Umbilical cord (tissue), 2 donors: Measurements from ENCODE around the gene NOL4L. TPM values are rescaled to one million over a fixed set of nuclear protein-coding genes. Genes with fewer than 3 reads are reported as not detected.

Experiments used
- DNase-seq: peaks from one replicate; pipeline ENCODE4 v3.0.0-alpha.2; 2015; ENCODE audit warnings: low spot score
- total RNA-seq: library from RNA; depleted of rRNA; stranded (reverse); fragments of >200 nt; gene quantifications from one replicate; pipeline ENCODE4 v1.2.3, GENCODE V29; 2014; ENCODE audit warnings: low replicate concordance; ENCODE audit not compliant: insufficient read depth

The NOL4L gene
- total RNA-seq, 1 donor from 2014 or later, result 6.5 TPM

DNA sequence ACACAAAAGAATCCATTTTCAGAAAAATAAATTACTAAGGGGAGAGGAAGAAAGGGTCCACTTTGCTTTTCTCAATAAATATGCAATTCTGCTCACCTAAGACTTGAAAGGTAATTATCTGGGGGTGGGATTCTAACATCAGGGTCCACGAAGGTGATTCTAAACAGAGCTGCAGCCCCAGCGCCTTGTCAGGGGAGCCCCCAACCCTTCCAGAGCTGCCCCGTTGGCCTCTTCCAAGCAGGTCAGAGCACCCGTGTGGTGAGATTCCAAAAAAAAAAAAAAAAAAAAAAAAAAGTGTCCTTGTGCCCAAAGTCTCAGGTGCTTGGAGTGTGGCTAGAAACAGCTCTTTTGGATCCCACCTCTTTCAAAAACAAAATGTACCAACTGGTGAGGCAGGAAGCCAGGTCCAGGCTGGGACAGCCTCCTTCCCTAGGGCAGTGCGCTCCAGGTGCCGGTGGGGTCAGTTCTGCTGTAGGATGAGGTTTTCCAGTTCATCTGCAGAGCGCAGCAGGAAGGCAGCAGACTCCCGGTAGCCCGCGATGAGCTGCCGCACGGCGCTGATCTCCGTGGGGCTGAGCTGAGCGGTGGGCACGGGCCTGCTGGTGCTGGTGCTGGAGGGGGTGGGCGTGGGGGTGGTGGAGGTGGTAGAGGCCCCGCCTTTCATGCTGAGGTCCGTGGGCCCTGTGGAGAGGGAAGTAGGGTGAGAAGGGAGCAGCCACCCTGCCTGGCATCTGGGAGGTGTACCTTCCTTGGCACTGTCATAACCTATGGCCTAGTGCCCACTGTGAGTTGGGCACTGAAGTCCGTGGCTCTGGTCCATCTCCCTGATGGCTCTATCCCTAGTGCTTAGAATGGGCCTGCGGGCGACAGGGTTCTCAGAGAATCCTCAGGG, 137.8 kb downstream of the NOL4L start:
- DNase-seq, result no peak

DNA sequence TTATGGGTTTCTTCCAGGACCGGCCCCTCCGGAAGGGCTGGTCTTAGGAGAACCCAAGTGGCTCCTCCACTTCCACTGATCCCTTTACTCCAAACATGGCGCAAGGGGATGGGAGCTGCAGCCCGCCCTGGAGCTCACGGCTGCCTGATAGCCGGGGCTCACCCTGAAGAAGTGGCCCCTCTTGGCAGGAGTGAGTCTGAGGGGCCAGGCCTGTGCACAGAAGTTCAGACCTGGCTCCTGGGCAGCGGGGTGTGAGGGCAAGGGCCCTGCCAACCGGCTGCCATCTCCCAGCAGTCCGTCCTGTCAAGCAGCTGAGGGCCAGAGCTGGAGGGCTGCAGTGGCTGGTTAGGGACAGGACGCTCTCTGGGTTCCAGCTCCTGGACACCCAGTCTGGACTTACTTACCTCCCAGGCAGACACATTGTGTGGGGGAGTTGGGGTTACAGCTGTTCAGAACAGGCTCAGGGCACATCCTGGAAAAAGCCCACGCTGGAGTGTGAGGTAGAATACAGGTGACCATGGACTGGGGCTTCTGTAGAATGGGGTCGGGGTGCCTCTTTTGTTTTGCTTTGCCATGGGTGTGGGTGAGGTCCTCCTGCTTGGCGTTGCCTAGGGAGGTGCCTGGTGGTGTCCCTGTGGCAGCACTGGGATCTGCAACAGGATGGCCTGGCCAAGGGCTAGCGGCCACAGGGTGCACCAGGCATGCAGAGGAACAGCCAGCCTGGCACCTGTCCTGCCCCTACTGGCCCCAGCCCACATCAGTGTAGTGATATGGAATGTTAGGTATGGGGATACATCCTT, 138.6 kb downstream of the NOL4L start:
- DNase-seq, result no peak

DNA sequence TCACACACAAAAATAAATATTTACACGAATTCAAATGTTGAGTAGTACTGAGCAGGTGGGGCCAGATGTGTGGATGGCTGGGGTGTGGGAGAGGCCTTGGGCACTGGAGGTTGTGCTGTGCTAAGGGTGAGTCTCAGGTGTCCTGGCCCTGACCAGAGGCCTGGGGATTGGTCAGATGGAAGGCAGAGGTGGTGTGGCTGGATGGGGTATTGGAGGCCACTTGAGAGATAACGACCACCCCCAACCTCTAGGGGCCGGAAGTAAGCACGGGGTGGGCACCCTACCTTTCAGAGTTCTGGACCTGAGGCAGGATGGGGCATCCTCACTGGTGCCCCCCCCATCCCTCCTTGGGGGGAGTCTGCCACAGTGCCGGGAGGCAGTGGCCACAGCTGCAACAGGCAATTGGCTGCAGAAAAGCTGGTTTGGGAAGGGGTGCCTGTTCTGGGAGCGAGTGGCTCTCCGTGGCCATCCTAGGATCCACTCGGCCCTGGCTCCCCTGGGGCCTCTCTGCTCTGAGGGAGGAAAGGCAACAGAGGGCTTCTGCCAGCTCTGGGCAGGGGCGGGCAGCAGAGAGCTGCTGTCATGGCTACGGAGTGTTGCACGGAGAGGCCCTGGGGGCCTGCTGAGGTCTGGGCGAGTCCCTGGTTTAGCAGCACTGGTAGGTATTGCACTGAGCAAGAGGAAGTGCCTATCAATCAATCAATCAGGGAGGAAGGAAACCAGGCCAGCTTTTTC, 139.4 kb downstream of the NOL4L start:
- peak; percentile 78 for DNase-seq

DNA sequence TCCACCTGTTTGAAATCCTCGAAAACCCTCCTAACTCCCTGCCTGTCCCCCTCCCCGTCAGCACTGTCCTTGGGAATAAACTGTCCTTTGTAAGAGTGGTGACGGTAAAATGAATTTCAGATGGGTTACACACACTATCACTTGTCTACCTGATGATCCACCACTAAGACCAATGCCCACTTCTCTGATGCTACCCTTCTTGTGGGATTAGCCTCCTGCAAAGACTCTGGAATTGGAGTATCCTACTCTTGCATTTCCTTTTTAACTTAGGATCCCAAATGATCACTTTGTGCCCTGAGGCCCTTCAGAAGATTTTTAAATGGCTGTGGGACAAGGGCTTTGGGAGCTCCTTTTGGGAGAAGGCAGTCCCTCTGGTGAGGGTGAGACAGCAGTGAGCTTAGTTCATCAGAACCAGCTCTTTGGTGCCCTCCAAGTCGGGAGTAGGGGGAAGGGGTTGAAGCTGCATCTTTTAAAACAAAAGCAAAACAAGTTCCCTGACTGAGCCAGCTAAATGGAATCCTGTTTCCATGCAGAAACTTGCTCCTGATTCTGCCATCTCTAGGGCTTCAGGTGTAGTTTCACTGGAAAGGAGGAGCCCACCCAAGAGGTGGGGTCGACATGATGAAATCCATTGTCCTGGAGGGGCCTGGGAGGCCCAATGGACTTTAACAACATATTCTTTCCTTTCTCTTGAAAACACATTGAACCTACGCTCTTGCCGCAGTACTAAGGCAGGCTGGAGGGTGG, 140.5 kb downstream of the NOL4L start:
- DNase-seq, result no peak

DNA sequence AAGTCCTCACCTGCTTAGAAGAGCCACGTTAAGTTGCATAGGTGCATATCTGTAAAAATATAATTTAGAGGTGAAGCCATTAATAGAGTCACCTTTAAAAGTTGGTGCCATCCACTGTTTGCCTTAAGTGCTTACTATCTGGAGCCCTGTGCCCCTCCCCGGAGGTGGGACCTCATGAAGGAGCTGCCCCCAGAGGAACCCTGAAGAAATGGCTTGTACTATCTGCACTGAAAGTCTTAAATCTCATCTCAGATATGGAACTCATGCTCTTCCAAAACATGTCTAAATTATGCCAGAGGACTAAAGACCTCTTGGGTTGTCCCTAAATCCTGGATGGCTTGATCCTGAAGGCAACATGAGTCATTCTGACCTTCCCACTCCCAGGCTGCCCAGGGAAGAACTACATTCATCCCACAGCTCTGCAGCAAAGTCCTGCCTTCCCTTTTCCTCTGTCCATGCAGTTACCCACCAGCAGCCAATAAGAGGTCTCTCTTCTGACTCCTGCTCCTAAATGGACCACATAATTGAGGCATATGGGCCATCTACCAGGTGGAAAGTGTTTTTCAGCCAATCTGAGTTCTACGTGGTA, 141.7 kb downstream of the NOL4L start:
- peak; percentile 32 for DNase-seq

DNA sequence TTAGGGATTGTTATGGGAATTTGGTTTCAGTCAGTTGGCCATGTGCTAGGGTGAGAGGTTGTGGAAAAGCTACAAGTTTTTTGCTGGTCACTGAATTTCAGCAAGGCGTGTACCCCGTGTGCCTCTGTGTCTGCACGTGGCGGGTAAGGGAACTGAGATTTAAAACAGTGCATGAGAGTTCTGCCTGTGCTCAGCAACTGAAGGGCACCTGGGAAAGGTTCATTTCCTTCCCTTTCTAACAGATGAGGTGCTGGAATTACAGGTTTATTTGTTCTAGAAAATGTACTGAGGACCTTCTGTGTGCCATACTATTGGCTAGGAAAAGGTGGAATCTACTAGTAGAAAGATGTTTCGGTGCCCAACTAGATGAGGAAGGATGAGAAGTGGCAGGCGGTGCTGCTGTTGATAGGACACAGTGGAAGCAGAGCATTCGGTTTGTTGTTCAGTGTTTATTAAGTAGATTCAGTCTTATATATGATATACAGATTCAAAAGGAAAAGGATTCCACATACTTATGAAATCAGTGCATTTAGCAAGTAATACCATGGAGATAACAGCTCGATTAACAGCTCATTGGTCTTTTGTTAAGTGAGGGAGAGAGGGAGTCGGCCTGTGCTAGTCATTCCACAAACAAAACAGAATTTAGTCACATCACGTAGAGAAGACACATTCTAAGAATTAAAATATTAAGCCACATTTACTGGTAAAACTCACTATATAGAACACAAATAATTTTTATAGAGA, 142.3 kb downstream of the NOL4L start:
- no peak for DNase-seq

DNA sequence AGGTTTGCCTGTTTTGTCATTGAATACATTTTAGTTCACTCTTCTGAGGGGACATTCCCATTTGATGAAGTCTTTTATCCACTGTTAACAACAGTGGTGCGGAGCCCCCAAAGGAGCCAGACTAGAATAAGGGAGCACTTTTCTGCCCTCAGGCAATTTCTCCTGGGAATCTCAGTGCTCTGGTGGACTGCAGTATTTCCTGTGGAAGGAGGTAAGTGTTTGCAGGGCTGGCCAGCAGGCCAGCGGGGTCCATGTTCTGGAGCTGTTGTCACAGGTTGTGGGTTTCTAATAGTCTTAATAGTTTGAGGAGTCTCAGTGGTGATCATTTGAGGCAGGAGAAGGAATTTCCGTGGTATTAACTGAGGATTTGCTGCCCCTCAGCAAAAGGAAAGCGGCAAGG, 143.5 kb downstream of the NOL4L start:
- DNase-seq, result no peak

DNA sequence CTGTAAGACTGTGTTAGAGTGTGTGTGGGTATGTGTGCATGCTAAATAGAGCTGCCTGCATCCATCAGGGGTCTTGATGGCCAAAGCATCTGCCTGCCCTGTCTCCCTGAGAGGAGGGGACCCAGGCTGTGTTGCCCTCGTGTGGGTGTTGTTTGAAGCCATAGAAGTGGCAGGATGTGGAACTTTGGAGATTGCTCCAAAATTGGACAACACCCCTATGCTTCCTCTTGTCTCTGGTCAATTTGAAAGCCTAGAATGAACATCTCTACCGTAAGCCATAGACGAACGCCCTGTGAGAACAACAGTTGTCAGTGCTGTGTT, 144.4 kb downstream of the NOL4L start:
- DNase-seq, result no peak

DNA sequence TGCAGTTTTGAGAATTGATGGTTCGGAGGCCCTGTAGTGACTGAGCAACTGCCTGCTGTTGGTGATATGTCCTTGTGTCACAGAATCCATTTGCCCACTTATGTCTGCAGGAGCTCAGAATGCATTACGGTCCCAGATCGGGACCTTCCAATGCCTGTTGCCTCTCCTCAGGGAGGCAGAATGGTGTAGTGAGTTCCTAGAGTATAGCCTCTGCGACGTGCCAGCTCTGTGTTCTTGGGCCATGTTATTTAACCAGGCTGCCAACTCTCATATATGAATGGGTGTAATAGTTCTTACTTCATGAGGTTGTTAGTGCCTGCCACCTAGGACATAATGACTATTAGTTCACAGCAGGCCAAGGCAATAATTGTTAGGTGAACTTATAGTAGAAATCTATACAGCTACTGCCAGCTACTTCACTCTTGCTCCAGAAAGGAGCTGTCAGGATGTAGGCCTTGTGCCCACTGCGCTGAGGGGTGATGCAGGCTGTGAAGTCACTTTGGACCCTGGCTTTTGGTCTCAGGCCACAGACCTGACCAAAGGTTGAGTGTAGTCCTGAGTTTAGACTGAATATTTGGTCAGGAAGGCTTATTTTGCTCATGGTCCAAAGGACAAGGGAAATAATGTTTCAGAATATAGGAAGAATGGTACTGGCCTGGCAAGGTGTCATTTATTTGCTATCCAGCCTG, 144.9 kb downstream of the NOL4L start:
- DNase-seq, result no peak

DNA sequence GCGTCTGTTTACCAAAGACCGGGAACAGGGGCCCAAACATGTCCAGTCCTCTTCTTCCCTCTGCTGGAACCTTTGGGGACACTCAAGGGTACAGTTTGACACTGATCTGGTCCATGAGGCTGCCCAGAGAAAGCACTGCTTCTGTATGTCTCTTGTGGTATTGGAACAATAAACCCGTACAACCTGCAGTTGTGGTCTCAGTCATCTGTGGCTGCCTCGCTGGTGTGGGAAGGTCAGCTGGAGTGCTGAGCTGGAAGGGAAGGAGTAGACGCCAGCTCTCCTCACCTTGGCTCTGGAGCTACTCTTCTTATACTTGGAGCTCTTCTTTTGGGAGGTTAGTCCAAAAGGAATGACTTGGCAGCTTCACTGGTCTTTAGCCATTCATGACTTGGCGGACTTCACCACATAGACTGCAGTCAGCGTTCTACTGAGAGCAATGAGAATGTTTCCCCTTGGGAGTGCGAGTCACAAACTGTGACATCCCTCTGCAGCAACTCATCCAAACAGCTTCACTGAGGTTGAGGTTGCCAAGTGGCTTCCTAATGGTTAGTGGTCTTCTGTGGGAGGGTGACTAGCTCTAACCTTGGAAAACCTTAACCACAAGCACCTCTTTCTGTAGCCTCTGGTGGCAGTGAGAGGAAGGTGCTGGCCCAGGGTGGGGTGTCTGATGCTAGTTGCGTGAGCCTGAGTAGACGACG, 145.9 kb downstream of the NOL4L start:
- no peak for DNase-seq

DNA sequence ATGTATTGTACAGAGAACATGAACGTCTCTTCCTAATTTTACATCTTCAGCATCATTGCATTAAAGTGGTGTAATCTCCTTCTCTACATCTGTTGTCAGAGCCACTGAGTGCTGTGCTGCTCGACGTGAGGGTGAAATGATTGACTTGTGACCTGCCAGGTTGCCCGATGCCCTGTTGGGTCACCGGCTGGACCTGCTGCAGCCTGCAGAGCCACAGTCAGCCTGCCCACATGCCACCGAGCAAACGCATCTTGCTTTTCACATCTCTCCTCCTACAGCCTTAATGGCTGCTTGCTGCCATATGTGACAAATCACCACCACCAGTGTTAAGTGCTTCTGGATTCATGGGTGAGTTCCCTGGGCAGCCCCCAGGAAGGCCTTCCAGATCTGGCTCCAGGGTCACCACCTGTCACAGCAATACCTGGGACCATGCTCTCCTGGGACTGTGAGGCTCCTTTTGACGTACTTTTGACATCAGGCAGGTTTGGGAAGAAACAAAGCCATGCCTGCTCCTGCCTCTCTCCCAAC, 146.7 kb downstream of the NOL4L start:
- no peak for DNase-seq

DNA sequence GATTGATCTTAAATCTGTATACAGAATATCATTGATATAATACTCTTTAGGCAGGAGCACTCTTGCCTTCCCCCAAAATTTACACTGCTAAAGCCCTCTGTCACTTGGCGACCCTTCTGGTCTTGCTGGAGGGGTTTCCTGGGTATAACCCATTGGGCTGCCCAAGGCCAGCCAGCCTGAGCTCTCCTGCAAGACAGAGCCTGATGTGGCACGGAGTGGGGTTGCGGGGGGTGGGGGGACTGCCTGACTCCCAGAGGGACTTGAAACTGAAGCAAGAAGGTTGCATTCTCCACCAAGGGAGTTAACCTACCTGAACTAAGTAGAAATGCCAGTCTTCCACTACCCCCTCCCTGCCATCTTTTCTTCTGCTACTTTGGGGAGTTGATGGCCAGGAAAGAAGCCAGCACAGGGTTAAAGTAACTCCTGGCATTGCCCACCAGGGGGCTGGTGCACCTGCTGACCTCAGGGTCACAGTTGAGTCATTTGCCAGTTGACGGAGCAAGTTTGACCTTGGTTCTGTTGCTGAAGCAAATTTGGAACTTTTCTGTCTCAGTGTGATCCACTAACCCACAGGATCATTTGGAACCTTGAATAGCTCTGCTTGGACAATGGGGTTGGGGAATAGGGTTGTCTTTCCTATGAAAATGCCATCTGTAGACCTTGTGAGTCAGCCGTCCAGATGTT, 147.6 kb downstream of the NOL4L start:
- no peak for DNase-seq

DNA sequence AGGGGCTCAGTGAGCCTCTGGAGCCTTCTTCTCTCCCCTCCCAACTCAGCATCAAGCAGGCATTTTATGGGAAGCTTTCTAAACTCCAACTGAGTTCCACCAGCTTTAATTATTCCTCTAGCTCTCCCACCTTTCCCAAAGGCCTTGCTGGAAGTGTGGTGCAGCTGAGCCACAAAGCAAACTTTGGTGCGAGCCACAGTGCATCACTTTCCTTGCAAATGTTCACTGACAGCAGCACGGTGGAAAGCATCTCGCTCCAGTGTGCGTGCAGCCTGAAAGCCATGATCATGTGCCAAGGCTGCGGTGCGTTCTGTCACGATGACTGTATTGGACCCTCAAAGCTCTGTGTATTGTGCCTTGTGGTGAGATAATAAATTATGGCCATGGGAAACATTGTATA, 148.2 kb downstream of the NOL4L start:
- no peak for DNase-seq

DNA sequence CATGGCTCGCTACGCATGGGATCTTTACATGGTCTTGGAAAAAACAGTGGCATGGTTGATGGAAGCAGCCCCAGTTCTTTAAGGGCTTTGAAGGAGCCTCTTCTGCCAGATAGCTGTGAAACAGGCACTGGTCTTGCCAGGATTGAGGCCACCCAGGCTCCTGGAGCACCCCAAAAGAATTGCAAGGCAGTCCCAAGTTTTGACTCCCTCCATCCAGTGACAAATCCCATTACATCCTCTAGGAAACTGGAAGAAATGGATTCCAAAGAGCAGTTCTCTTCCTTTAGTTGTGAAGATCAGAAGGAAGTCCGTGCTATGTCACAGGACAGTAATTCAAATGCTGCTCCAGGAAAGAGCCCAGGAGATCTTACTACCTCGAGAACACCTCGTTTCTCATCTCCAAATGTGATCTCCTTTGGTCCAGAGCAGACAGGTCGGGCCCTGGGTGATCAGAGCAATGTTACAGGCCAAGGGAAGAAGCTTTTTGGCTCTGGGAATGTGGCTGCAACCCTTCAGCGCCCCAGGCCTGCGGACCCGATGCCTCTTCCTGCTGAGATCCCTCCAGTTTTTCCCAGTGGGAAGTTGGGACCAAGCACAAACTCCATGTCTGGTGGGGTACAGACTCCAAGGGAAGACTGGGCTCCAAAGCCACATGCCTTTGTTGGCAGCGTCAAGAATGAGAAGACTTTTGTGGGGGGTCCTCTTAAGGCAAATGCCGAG, 148.8 kb downstream of the NOL4L start:
- no peak for DNase-seq

DNA sequence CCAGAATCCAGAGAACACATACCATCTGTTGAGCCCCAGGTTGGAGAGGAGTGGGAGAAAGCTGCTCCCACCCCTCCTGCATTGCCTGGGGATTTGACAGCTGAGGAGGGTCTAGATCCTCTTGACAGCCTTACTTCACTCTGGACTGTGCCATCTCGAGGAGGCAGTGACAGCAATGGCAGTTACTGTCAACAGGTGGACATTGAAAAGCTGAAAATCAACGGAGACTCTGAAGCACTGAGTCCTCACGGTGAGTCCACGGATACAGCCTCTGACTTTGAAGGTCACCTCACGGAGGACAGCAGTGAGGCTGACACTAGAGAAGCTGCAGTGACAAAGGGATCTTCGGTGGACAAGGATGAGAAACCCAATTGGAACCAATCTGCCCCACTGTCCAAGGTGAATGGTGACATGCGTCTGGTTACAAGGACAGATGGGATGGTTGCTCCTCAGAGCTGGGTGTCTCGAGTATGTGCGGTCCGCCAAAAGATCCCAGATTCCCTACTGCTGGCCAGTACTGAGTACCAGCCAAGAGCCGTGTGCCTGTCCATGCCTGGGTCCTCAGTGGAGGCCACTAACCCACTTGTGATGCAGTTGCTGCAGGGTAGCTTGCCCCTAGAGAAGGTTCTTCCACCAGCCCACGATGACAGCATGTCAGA, 149.6 kb downstream of the NOL4L start:
- DNase-seq, result no peak

DNA sequence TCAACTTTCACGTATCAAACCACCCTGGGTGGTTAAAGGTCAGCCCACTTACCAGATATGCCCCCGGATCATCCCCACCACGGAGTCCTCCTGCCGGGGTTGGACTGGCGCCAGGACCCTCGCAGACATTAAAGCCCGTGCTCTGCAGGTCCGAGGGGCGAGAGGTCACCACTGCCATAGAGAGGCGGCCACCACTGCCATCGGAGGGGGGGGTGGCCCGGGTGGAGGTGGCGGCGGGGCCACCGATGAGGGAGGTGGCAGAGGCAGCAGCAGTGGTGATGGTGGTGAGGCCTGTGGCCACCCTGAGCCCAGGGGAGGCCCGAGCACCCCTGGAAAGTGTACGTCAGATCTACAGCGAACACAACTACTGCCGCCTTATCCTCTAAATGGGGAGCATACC, 150.7 kb downstream of the NOL4L start:
- DNase-seq, result no peak
